Heart left ventricle (tissue), 16 donors: ENCODE measurements around the gene SRP68. TPM values are rescaled to one million over a fixed set of nuclear protein-coding genes. Genes with fewer than 3 reads are reported as not detected.
A peak's percentile ranks its signal among the peaks of the same experiment; 100 is the strongest.

ENCODE experiments used
- ATAC-seq, 4 donors: fragments of 200-7000 bp; cut with Tn5 transposase; one replicate each; pipeline ENCODE4 v1.9.1; 2020 to 2022; ENCODE audit warnings: moderate library complexity in 4 of 4, mild to moderate bottlenecking in 3 of 4, moderate number of reproducible peaks in 1 of 4
- DNase-seq, 5 donors: peaks; one replicate each; pipeline ENCODE4 v3.0.0-alpha.2; 2020
- H3K27ac ChIP-seq, 12 donors: fragments of 200-600 bp; sonication (generic) in 4 of 12; one replicate each; pipeline versions ENCODE4 v1.5.0 to v1.8.0; 2016 to 2022; ENCODE audit warnings: mild to moderate bottlenecking in 2 of 12
- H3K27me3 ChIP-seq, 9 donors: fragments of 200-600 bp; sonication (generic) in 2 of 9; one replicate each; pipeline versions ENCODE4 v1.5.1 to v1.8.0; 2016 to 2022; ENCODE audit warnings: mild to moderate bottlenecking in 3 of 9
- H3K36me3 ChIP-seq, 9 donors: fragments of 200-600 bp; sonication (generic) in 2 of 9; one replicate each; pipeline versions ENCODE4 v1.5.0 to v1.8.0; 2018 to 2022; ENCODE audit warnings: mild to moderate bottlenecking in 2 of 9
- H3K4me1 ChIP-seq, 12 donors: fragments of 200-600 bp; sonication (generic) in 4 of 12; one replicate each; pipeline versions ENCODE4 v1.5.0 to v1.8.0; 2016 to 2022; ENCODE audit warnings: mild to moderate bottlenecking in 3 of 12
- H3K4me3 ChIP-seq, 12 donors: fragments of 200-600 bp; sonication (generic) in 4 of 12; one replicate each; pipeline versions ENCODE4 v1.5.0 to v1.8.0; 2017 to 2022; ENCODE audit warnings: mild to moderate bottlenecking in 9 of 12, moderate library complexity in 4 of 12
- H3K9me3 ChIP-seq, 12 donors: fragments of 200-600 bp; sonication (generic) in 4 of 12; one replicate each; pipeline versions ENCODE4 v1.5.0 to v1.8.0; 2016 to 2022; ENCODE audit warnings: mild to moderate bottlenecking in 1 of 12
- CTCF ChIP-seq, 12 donors: fragments of 200-600 bp; sonication (generic) in 4 of 12; IDR thresholded peaks; one replicate each; pipeline versions ENCODE4 v1.5.0 to v1.8.0; 2018 to 2022; ENCODE audit warnings: antibody characterized with exemption in 12 of 12, mild to moderate bottlenecking in 5 of 12
- POLR2A ChIP-seq, 2 donors: fragments of 450-650 bp; IDR thresholded peaks; one replicate each; pipeline ENCODE4 v1.6.1; 2017; ENCODE audit warnings: antibody characterized with exemption in 2 of 2, mild to moderate bottlenecking in 2 of 2, moderate library complexity in 2 of 2
- WGBS, 4 donors: extraction: QIAGEN DNeasy Blood & Tissue Kit in 2 of 4; methylation state at CpG; one replicate each; pipeline versions ENCODE4 v1.1.5 to v1.1.7; 2013 to 2018; 5-methylcytosine and 5-hydroxymethylcytosine counted together
- intact Hi-C, 10 donors: fragments of 100-400 bp; cut with DNase I; formaldehyde crosslinking; loops; one replicate each; pipeline versions ENCODE4 v1.11.1 to v1.14.2; 2022
- polyA plus RNA-seq, 2 donors: library from polyadenylated mRNA; stranded (reverse); fragments of 200-250 nt; gene quantifications; one replicate each; pipeline ENCODE4 v1.2.3, GENCODE V29; 2013
- total RNA-seq, 9 donors: library from RNA; depleted of rRNA in 2 of 9; stranded (reverse); fragments of >200 nt in 2 of 9; fragmentation: NEBNext Ultra II Directional in 3 of 9; extraction: Animal tissue kit (Norgen Biotek cat#: 25700) in 3 of 9; gene quantifications; one replicate each; pipeline versions ENCODE4 v1.1.0 to v1.2.4, GENCODE V29; 2016 to 2023
- donor health status: ischemic (EF 13 %, LVEDD 7.1; RV severe dilation, severe dysfunction).
- donor health status: healthy with polysubstance abuse.
- donor health status: DM: no; HTN: yes; CAD: no.
- donor health status: DM: no; HTN: no; CAD: no.
- donor health status: ischemic (EF 25% LVEDD 6.9; RV normal size, moderate dysfunction).
- donor health status: ischemic (EF 25% LVEDD 5.7; RV mildly dilated, moderate dysfunction).
- donor health status: healthy.
- donor health status: DM: yes; HTN: yes; CAD: no.
- donor health status: ischemic (EF 35%, LVEDD 5.7; RV mildly dilated, moderate dysfunction).
- donor health status: nonischemic (EF 11% LVEDD 7.7; RV severe dilation, severe dysfunction).
- donor health status: DM: yes; HTN: yes; CAD: no.
- donor health status: PGD.
- donor health status: ischemic (EF 29% LVEDD 5.4; RV normal size, mild dysfunction).
- donor health status: nonischemic (EF 23%, LVEDD 6.1; RV moderate dilation, normal function).

Gene SRP68
- total and polyA plus RNA-seq, 11 donors, result 26.8 to 80.0 (median 59.4) TPM

- H3K9me3 ChIP-seq, result no peaks in the 10 kb centered on the region
- WGBS, 4 donors, result 76 to 83% (median 82%) methylated on average over 10 to 15 of the region's 15 CpGs
- no peak overlapping the region for H3K4me3 ChIP-seq
- TF ChIP-seq CTCF (IDR thresholded peaks at IDR 0.05) (no peak), POLR2A (IDR thresholded peaks at IDR 0.05) (no peak)
- H3K27me3 ChIP-seq, result no peaks in the 10 kb centered on the region
- no peaks in the 10 kb centered on the region for H3K36me3 ChIP-seq
- peaks cover 0 to 10% (median 5%) of the 10 kb centered on the region in 12 donors for H3K4me1 ChIP-seq
- H3K27ac ChIP-seq, result peak overlapping the region in 1 of 12 donors; percentile 57
- intact Hi-C loops, result no loop called here
- ATAC-seq (no peak), DNase-seq (no peak)
Observed at GRCh38 chr17:76026714-76027158, 45.6 kb downstream of the SRP68 start.

DNA sequence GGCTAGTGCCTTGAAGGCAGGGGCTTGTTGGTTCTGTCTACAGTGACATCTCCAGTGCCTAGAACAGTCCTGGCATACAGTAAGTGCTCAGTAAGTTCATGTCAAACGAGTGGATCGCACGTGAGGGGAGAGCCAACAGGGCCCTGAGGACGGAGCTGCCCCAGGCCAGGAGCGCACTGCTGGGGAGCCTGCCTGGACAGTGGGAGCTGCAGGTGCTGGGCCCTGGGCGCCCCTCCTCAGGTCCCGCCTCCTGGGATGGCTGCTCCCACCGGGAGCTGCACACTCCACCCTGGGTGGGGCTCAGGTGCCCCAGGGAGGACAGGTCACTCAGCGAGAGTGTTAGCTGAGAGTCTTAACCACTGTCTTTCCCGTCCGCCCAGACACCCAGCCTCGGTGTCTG is 47.0 kb downstream of the SRP68 start:
- Histone ChIP-seq H3K36me3 (no peaks in the 10 kb centered on the region), H3K27ac (peak overlapping the region in 1 of 12 donors; percentile 17), H3K27me3 (no peaks in the 10 kb centered on the region), H3K4me3 (no peak overlapping the region), H3K4me1 (peaks cover 0 to 10% (median 5%) of the 10 kb centered on the region in 12 donors), H3K9me3 (no peaks in the 10 kb centered on the region)
- TF ChIP-seq CTCF (IDR thresholded peaks at IDR 0.05) (no peak), POLR2A (IDR thresholded peaks at IDR 0.05) (no peak)
- intact Hi-C loops, result no loop called here
- ATAC-seq, result no peak
- 83 to 91% (median 90%) methylated on average over 11 to 12 of the region's 12 CpGs for WGBS, 4 donors
- DNase-seq, result peak in 1 of 5 donors; percentile 28

GRCh38 chr17:76024353-76024752 is 48.0 kb downstream of the SRP68 start:
- no peak for TF ChIP-seq CTCF (IDR thresholded peaks at IDR 0.05)
- TF ChIP-seq POLR2A (IDR thresholded peaks at IDR 0.05), result no peak
- Histone ChIP-seq H3K9me3 (no peaks in the 10 kb centered on the region), H3K4me3 (no peak overlapping the region), H3K27me3 (no peaks in the 10 kb centered on the region), H3K4me1 (peaks cover 0 to 2% (median under 1%) of the 10 kb centered on the region in 12 donors), H3K36me3 (no peaks in the 10 kb centered on the region), H3K27ac (no peak overlapping the region)
- intact Hi-C loops, result no loop called here
- 88 to 96% (median 93%) methylated on average over 3 to 9 of the region's 9 CpGs for WGBS, 4 donors
- ATAC-seq (no peak), DNase-seq (peak in 1 of 5 donors; percentile 28)

DNA sequence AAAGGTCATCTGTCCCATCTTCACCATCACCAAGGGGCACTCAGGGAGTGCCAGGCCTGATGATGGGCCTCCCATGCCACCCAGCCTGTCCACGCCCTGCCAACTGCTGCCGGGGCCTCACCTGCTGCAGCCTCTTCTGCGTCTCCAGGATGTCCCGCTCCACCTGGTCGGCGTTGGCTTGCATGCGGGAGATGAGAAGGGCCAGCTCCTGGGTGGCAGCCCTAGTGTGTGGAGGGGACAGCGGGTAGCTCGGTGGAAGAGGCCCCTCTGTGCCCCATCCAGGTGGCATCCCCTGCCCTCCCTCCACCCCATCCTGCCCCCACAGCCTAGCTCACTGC is 48.4 kb downstream of the SRP68 start:
- Histone ChIP-seq H3K4me1 (no peaks in the 10 kb centered on the region), H3K27me3 (no peaks in the 10 kb centered on the region), H3K27ac (no peak overlapping the region), H3K9me3 (no peaks in the 10 kb centered on the region), H3K4me3 (no peak overlapping the region), H3K36me3 (no peaks in the 10 kb centered on the region)
- DNase-seq (no peak), ATAC-seq (no peak)
- TF ChIP-seq CTCF (IDR thresholded peaks at IDR 0.05) (no peak), POLR2A (IDR thresholded peaks at IDR 0.05) (no peak)
- 93 to 96% (median 94%) methylated on average over 7 to 9 of the region's 9 CpGs for WGBS, 4 donors
- intact Hi-C loops, result no loop called here
